H1 (cell line): ENCODE results near the gene PCID2. TPM values are rescaled to one million over a fixed set of nuclear protein-coding genes. Genes with fewer than 3 reads are reported as not detected.
A peak's percentile ranks its signal among the peaks of the same experiment; 100 is the strongest.

Source experiments
- CTCF ChIA-PET: fragments of 300-600 bp; sonication (Branson Sonifier 250); formaldehyde crosslinking; loops from one replicate; lab custom pipeline; 2021; ENCODE audit not compliant: partially characterized antibody; lab: Charles Lee
- POLR2A ChIA-PET: fragments of 300-600 bp; sonication (Branson Sonifier 250); formaldehyde crosslinking; loops from one replicate; lab custom pipeline; 2021; ENCODE audit warnings: inconsistent platforms; ENCODE audit not compliant: partially characterized antibody; lab: Charles Lee
- DNase-seq, 2 experiments: peaks; one replicate each; pipeline versions ENCODE4 v3.0.0 to v3.0.0-alpha.2; 2010 to 2022; ENCODE audit warnings: low spot score in 2 of 2, low read depth in 1 of 2, mixed read lengths in 1 of 2
- FAIRE-seq: peaks from 2 replicates; lab custom pipeline; 2011; peaks lifted over from hg19 to GRCh38; lab: Jason Lieb, UNC
- H2AFZ ChIP-seq: 2 replicates; pipeline ENCODE4 v1.8.1; 2012; ENCODE audit warnings: low read length, inconsistent platforms
- H2AK5ac ChIP-seq: 2 replicates; pipeline ENCODE4 v1.6.1; 2013; ENCODE audit warnings: low read depth, low read length
- H2BK120ac ChIP-seq: replicated peaks from 2 replicates; pipeline ENCODE3; 2013; ENCODE audit warnings: low read depth, low read length, inconsistent platforms
- H2BK12ac ChIP-seq: 2 replicates; pipeline ENCODE4 v1.6.1; 2013; ENCODE audit warnings: low read depth, low read length
- H2BK15ac ChIP-seq: 2 replicates; pipeline ENCODE4 v1.6.1; 2013; ENCODE audit warnings: low read length
- H2BK20ac ChIP-seq: 2 replicates; pipeline ENCODE4 v1.6.1; 2013; ENCODE audit warnings: low read length
- H2BK5ac ChIP-seq: 2 replicates; pipeline ENCODE4 v1.6.1; 2013; ENCODE audit warnings: low read depth, low read length
- H3K14ac ChIP-seq: 2 replicates; pipeline ENCODE4 v1.6.1; 2013; ENCODE audit warnings: inconsistent platforms; ENCODE audit not compliant: insufficient read length
- H3K18ac ChIP-seq: 2 replicates; pipeline ENCODE4 v1.6.1; 2013; ENCODE audit warnings: low read length; ENCODE audit errors: extremely low read depth
- H3K23ac ChIP-seq: 2 replicates; pipeline ENCODE4 v1.6.1; 2013; ENCODE audit warnings: inconsistent platforms; ENCODE audit not compliant: insufficient read length
- H3K23me2 ChIP-seq: 2 replicates; pipeline ENCODE4 v1.6.1; 2013; ENCODE audit warnings: low read depth, low read length
- H3K27ac ChIP-seq: 2 replicates; pipeline ENCODE4 v1.6.1; 2011; ENCODE audit warnings: low read depth, low read length, inconsistent platforms
- H3K27me3 ChIP-seq, 4 experiments: replicated peaks in 1 of 4; 1 replicate in 1 of 4; 2 replicates in 3 of 4; pipeline versions ENCODE4 v1.6.1 to v1.8.1; 2011 to 2013; ENCODE audit warnings: low read length in 3 of 4, mild to moderate bottlenecking in 3 of 4, inconsistent platforms in 2 of 4, mixed read lengths in 2 of 4, moderate library complexity in 1 of 4; ENCODE audit not compliant: control insufficient read depth in 3 of 4, insufficient read depth in 3 of 4; ENCODE audit errors: extremely low read depth in 1 of 4
- H3K36me3 ChIP-seq, 4 experiments: 2 replicates each; pipeline versions ENCODE4 v1.6.1 to v1.8.1; 2011 to 2013; ENCODE audit warnings: mild to moderate bottlenecking in 4 of 4, low read length in 3 of 4, moderate library complexity in 2 of 4, control low read depth in 1 of 4, inconsistent platforms in 1 of 4; ENCODE audit not compliant: insufficient read depth in 4 of 4, control insufficient read depth in 2 of 4
- H3K4ac ChIP-seq: replicated peaks from 2 replicates; pipeline ENCODE3; 2013; ENCODE audit warnings: low read length, low read depth, mixed read lengths, inconsistent platforms; ENCODE audit not compliant: insufficient read length
- H3K4me1 ChIP-seq, 4 experiments: replicated peaks in 1 of 4; 1 replicate in 1 of 4; 2 replicates in 3 of 4; pipeline versions ENCODE4 v1.6.1 to v1.8.1; 2011 to 2013; ENCODE audit warnings: low read length in 3 of 4, inconsistent platforms in 2 of 4, mixed read lengths in 1 of 4; ENCODE audit not compliant: insufficient read depth in 4 of 4, control insufficient read depth in 3 of 4
- H3K4me2 ChIP-seq, 2 experiments: 2 replicates each; pipeline versions ENCODE4 v1.6.1 to v1.8.1; 2011 to 2013; ENCODE audit warnings: low read depth in 2 of 2, low read length in 2 of 2, control low read depth in 1 of 2, inconsistent platforms in 1 of 2, mild to moderate bottlenecking in 1 of 2; ENCODE audit not compliant: insufficient read depth in 1 of 2
- H3K4me3 ChIP-seq, 4 experiments: fragments of 200-600, 300-600 bp in 1 of 4; sonication (generic), shearing (Covaris generic), sonication (Bioruptor Twin) in 1 of 4; 2 replicates each; pipeline versions ENCODE4 v1.5.1 to v1.8.1; 2011 to 2016; ENCODE audit warnings: low read length in 4 of 4, low read depth in 3 of 4, control low read depth in 2 of 4, inconsistent platforms in 2 of 4, mild to moderate bottlenecking in 2 of 4, mixed read lengths in 1 of 4, moderate library complexity in 1 of 4; ENCODE audit not compliant: insufficient read depth in 2 of 4; ENCODE audit errors: extremely low read depth in 1 of 4
- H3K56ac ChIP-seq: replicated peaks from 2 replicates; pipeline ENCODE3; 2013; ENCODE audit warnings: low read depth, mild to moderate bottlenecking, mixed read lengths, low read length, inconsistent platforms; ENCODE audit not compliant: insufficient read length
- H3K79me1 ChIP-seq: 2 replicates; pipeline ENCODE4 v1.6.1; 2013; ENCODE audit warnings: low read depth, low read length, control low read depth
- H3K79me2 ChIP-seq, 2 experiments: 2 replicates each; pipeline versions ENCODE4 v1.6.1 to v1.8.1; 2012 to 2013; ENCODE audit warnings: low read length in 2 of 2, mild to moderate bottlenecking in 2 of 2, inconsistent platforms in 1 of 2; ENCODE audit not compliant: insufficient read depth in 2 of 2, control insufficient read depth in 1 of 2
- H3K9ac ChIP-seq, 4 experiments: replicated peaks in 1 of 4; 1 replicate in 1 of 4; 2 replicates in 3 of 4; pipeline versions ENCODE4 v1.6.1 to v1.8.1; 2011 to 2013; ENCODE audit warnings: low read depth in 3 of 4, low read length in 3 of 4, control low read depth in 2 of 4, mild to moderate bottlenecking in 2 of 4, moderate library complexity in 2 of 4, inconsistent platforms in 1 of 4; ENCODE audit errors: extremely low read depth in 1 of 4
- H3K9me3 ChIP-seq, 2 experiments: 2 replicates each; pipeline versions ENCODE4 v1.6.1 to v1.8.1; 2012 to 2013; ENCODE audit warnings: mild to moderate bottlenecking in 2 of 2, moderate library complexity in 2 of 2, control low read depth in 1 of 2, inconsistent platforms in 1 of 2, low read depth in 1 of 2, low read length in 1 of 2, mixed read lengths in 1 of 2; ENCODE audit not compliant: insufficient read depth in 2 of 2
- H4K20me1 ChIP-seq, 2 experiments: replicated peaks in 1 of 2; 2 replicates each; pipeline versions ENCODE3 to v1.8.1; 2011 to 2013; ENCODE audit warnings: inconsistent platforms in 2 of 2, low read length in 2 of 2, mild to moderate bottlenecking in 1 of 2; ENCODE audit not compliant: insufficient read depth in 2 of 2, control insufficient read depth in 1 of 2
- H4K5ac ChIP-seq: 2 replicates; pipeline ENCODE4 v1.6.1; 2013; ENCODE audit warnings: low read length, low read depth, mixed read lengths, inconsistent platforms; ENCODE audit not compliant: insufficient read length
- H4K8ac ChIP-seq: 2 replicates; pipeline ENCODE4 v1.8.0; 2013; ENCODE audit warnings: mild to moderate bottlenecking, moderate library complexity, low read length, inconsistent platforms; ENCODE audit not compliant: insufficient read depth; ENCODE audit errors: extremely low read depth
- H4K91ac ChIP-seq: replicated peaks from 2 replicates; pipeline ENCODE3; 2013; ENCODE audit warnings: low read length, mixed read lengths, inconsistent platforms; ENCODE audit not compliant: insufficient read length
- BRCA1 ChIP-seq: IDR thresholded peaks from 2 replicates; pipeline ENCODE4 v1.6.1; 2012; ENCODE audit warnings: low read depth, low read length, improper control_type of control experiment
- CHD2 ChIP-seq: IDR thresholded peaks from 2 replicates; pipeline ENCODE4 v1.6.1; 2012; ENCODE audit warnings: low read length, improper control_type of control experiment
- CTCF ChIP-seq, 3 experiments: IDR thresholded peaks; 1 replicate in 2 of 3; 2 replicates in 1 of 3; pipeline versions ENCODE4 v1.5.1 to v1.6.1; 2011; ENCODE audit warnings: low read length in 3 of 3, mild to moderate bottlenecking in 3 of 3, inconsistent platforms in 2 of 3, low read depth in 1 of 3, moderate library complexity in 1 of 3; ENCODE audit not compliant: insufficient read depth in 1 of 3; ENCODE audit errors: control extremely low read depth in 1 of 3
- E2F6 ChIP-seq: IDR thresholded peaks from 2 replicates; pipeline ENCODE4 v1.6.1; 2012; ENCODE audit warnings: inconsistent platforms
- POLR2AphosphoS5 ChIP-seq: IDR thresholded peaks from 2 replicates; pipeline ENCODE4 v1.6.1; 2011; ENCODE audit warnings: low read depth, low read length
- RAD21 ChIP-seq, 2 experiments: IDR thresholded peaks in 1 of 2; conservative IDR thresholded peaks in 1 of 2; 2 replicates each; pipeline ENCODE4 v1.6.1; 2011; ENCODE audit warnings: low read depth in 2 of 2, low read length in 2 of 2, improper control_type of control experiment in 1 of 2, inconsistent platforms in 1 of 2, mild to moderate bottlenecking in 1 of 2, moderate library complexity in 1 of 2
- RFX5 ChIP-seq: IDR thresholded peaks from 2 replicates; pipeline ENCODE4 v1.6.1; 2011; ENCODE audit warnings: low read depth, low read length, improper control_type of control experiment, borderline replicate concordance
- TBP ChIP-seq: IDR thresholded peaks from 2 replicates; pipeline ENCODE4 v1.6.1; 2011; ENCODE audit warnings: low read depth, low read length, improper control_type of control experiment
- ZNF274 ChIP-seq: IDR thresholded peaks from 2 replicates; pipeline ENCODE4 v1.7.0; 2012; ENCODE audit warnings: low read length, borderline replicate concordance; ENCODE audit errors: extremely low read depth
- WGBS, 2 experiments: shearing (Covaris generic) in 1 of 2; methylation state at CpG; one replicate each; pipeline versions ENCODE4 v1.1.6 to v1.1.7; 2013 to 2015; ENCODE audit warnings: low lambda C conversion rate in 2 of 2, mixed read lengths in 2 of 2, inconsistent platforms in 1 of 2, low coverage in 1 of 2, missing lambda C conversion rate in 1 of 2; ENCODE audit not compliant: insufficient replicate concordance in 2 of 2, insufficient coverage in 1 of 2, insufficient read length in 1 of 2; ENCODE audit errors: extremely low coverage in 1 of 2, missing lambda C conversion rate in 1 of 2; 5-methylcytosine and 5-hydroxymethylcytosine counted together
- polyA plus RNA-seq, 7 experiments: library from polyadenylated mRNA; depleted of rRNA in 3 of 7; stranded (reverse) in 5 of 7; unstranded in 2 of 7; fragments of >200 nt in 5 of 7; fragments of 200-250 nt in 2 of 7; gene quantifications; 1 replicate in 5 of 7; 2 replicates in 1 of 7; 4 replicates in 1 of 7; pipeline versions ENCODE4 v1.2.1 to v1.2.3, GENCODE V29; 2011 to 2013; ENCODE audit warnings: missing spikeins in 2 of 7, mixed read lengths in 2 of 7
- total RNA-seq: library from RNA; stranded (reverse); fragmentation: NEBNext Ultra II Directional; extraction: Animal tissue kit (Norgen Biotek cat#: 25700); gene quantifications from 2 replicates; pipeline ENCODE4 v1.2.1, GENCODE V29; 2021

PCID2 gene
- total and polyA plus RNA-seq, 2 of the 8 experiments (the other 6 are each of a cell fraction or from before 2014, with no cell fraction given): 72.4 to 72.8 TPM

GRCh38 chr13:113211774-113212173, 3.3 kb upstream of the PCID2 start:
- no peak overlapping the region for H3K18ac ChIP-seq
- H3K27me3 ChIP-seq: no peaks in the 10 kb centered on the region
- POLR2A ChIA-PET: interaction anchor here (0.6 to 3.0 kb wide), 9 partner anchors 8 to 51 kb away, joined by 3 to 8 read pairs (median 3); no protein-coding TSS in a partner anchor
- no peak overlapping the region for H4K8ac ChIP-seq
- no peak overlapping the region for H2BK15ac ChIP-seq
- H3K9me3 ChIP-seq: no peaks in the 10 kb centered on the region
- no peak overlapping the region for H3K4me3 ChIP-seq
- H3K4ac ChIP-seq: no peak overlapping the region
- H2BK12ac ChIP-seq: no peak overlapping the region
- TF ChIP-seq E2F6: no peak
- TF ChIP-seq POLR2AphosphoS5: no peak
- TF ChIP-seq TBP: no peak
- TF ChIP-seq CHD2: no peak
- TF ChIP-seq RAD21 (IDR thresholded peaks at IDR 0.05 in 1 of 2, conservative IDR thresholded peaks at IDR 0.05 in 1 of 2; ENCODE audit: low read depth in 2 of 2, low read length in 2 of 2): peak; percentile 41 to 58; a peak in 3 of 4 replicates
- peak; percentile 47 to 75 (median 70) for TF ChIP-seq CTCF (IDR thresholded peaks at IDR 0.05; ENCODE audit: control extremely low read depth in 1 of 3, insufficient read depth in 1 of 3, low read depth in 1 of 3, low read length in 3 of 3)
- TF ChIP-seq RFX5: no peak
- TF ChIP-seq BRCA1: no peak
- TF ChIP-seq ZNF274: no peak
- TF ChIP-seq, all 59 proteins: peak for 2
- Histone ChIP-seq H3K56ac (no peak overlapping the region), H3K9ac (no peak overlapping the region), H3K23me2 (peaks cover 5% of the 10 kb centered on the region), H2BK20ac (no peak overlapping the region), H3K23ac (no peak overlapping the region), H4K20me1 (peaks cover 7 to 18% of the 10 kb centered on the region in 2 experiments), H3K4me2 (peak overlapping the region in 1 of 2 experiments; percentile 11; a peak in 1 of 4 replicates), H3K4me1 (peaks cover 3 to 20% (median 12%) of the 10 kb centered on the region in 4 experiments; a peak in 6 of 7 replicates), H3K79me1 (peaks cover 14% of the 10 kb centered on the region; the same call in 1 of the 2 replicates), H4K91ac (no peak overlapping the region), H3K14ac (no peak overlapping the region), H3K79me2 (peaks cover 51 to 84% of the 10 kb centered on the region in 2 experiments), H2BK5ac (no peak overlapping the region), H3K36me3 (peaks cover 0 to 10% (median under 1%) of the 10 kb centered on the region in 4 experiments; a peak in 3 of 8 replicates), H3K27ac (no peak overlapping the region), H2AFZ (no peak overlapping the region), H2BK120ac (no peak overlapping the region), H4K5ac (no peak overlapping the region), H2AK5ac (no peak overlapping the region)
- DNase-seq: no peak
- WGBS, 2 experiments: 87% methylated on average over 10 of the region's 10 CpGs; no CpG with 5 or more reads in 1 of the 2 experiments
- CTCF ChIA-PET: interaction anchor here (0.6 to 0.9 kb wide), 6 partner anchors 18 to 1814 kb away, joined by 3 to 6 read pairs (median 3); no protein-coding TSS in a partner anchor
- FAIRE-seq: peak; percentile 48
